CD4-positive, CD25-positive, alpha-beta regulatory T cell (primary cell): Measurements from ENCODE around the gene PRR12. TPM values are rescaled to one million over a fixed set of nuclear protein-coding genes. Genes with fewer than 3 reads are reported as not detected.

Source experiments
- ATAC-seq, 2 donors: fragments of 150-1000 bp; cut with Tn5 transposase; one replicate each; pipeline ENCODE4 v1.10.0; 2021; ENCODE audit warnings: low read depth in 2 of 2, moderate number of reproducible peaks in 2 of 2, moderate library complexity in 1 of 2
- DNase-seq, 3 donors: peaks; one replicate each; pipeline versions ENCODE4 v3.0.0 to v3.0.0-alpha.2; 2012 to 2022; ENCODE audit warnings: mixed read lengths in 1 of 3
- H3K27ac ChIP-seq: one replicate; pipeline ENCODE4 v1.7.0; 2013; ENCODE audit warnings: mild to moderate bottlenecking, low read length; ENCODE audit not compliant: insufficient read depth, poor library complexity, severe bottlenecking
- H3K27me3 ChIP-seq: one replicate; pipeline ENCODE4 v1.7.0; 2013; ENCODE audit warnings: low read length; ENCODE audit not compliant: control insufficient read depth, insufficient read depth
- H3K36me3 ChIP-seq: one replicate; pipeline ENCODE4 v1.7.0; 2013; ENCODE audit warnings: mild to moderate bottlenecking, low read length, moderate library complexity; ENCODE audit not compliant: control insufficient read depth, insufficient read depth
- H3K4me1 ChIP-seq: 2 replicates; pipeline ENCODE4 v1.7.0; 2013; ENCODE audit warnings: mild to moderate bottlenecking, low read length; ENCODE audit not compliant: insufficient read depth, control insufficient read depth, poor library complexity, severe bottlenecking
- H3K4me3 ChIP-seq: one replicate; pipeline ENCODE4 v1.7.0; 2013; ENCODE audit warnings: low read depth, mild to moderate bottlenecking, low read length, moderate library complexity
- H3K9me3 ChIP-seq, 2 experiments: 1 replicate in 1 of 2; 2 replicates in 1 of 2; pipeline ENCODE4 v1.7.0; 2013; ENCODE audit warnings: low read length in 2 of 2, mild to moderate bottlenecking in 1 of 2, moderate library complexity in 1 of 2; ENCODE audit not compliant: control insufficient read depth in 2 of 2
- H3K27ac Mint-ChIP-seq, 3 donors: one replicate each; pipeline ENCODE4 v1.8.0; 2020 to 2022; ENCODE audit warnings: mild to moderate bottlenecking in 3 of 3, mixed read lengths in 3 of 3, moderate library complexity in 2 of 3
- H3K27me3 Mint-ChIP-seq: one replicate; pipeline ENCODE4 v1.8.0; 2022; ENCODE audit warnings: mild to moderate bottlenecking, mixed read lengths
- H3K36me3 Mint-ChIP-seq: one replicate; pipeline ENCODE4 v1.8.0; 2020; ENCODE audit warnings: mixed read lengths
- H3K4me1 Mint-ChIP-seq, 4 donors: one replicate each; pipeline ENCODE4 v1.8.0; 2020 to 2022; ENCODE audit warnings: mixed read lengths in 4 of 4, mild to moderate bottlenecking in 1 of 4
- H3K4me3 Mint-ChIP-seq, 4 donors: one replicate each; pipeline ENCODE4 v1.8.0; 2020 to 2022; ENCODE audit warnings: mild to moderate bottlenecking in 4 of 4, mixed read lengths in 4 of 4, moderate library complexity in 3 of 4
- H3K9me3 Mint-ChIP-seq, 7 donors: one replicate each; pipeline ENCODE4 v1.8.0; 2020 to 2022; ENCODE audit warnings: mixed read lengths in 7 of 7, mild to moderate bottlenecking in 3 of 7, moderate library complexity in 2 of 7
- polyA plus RNA-seq, 4 donors: library from polyadenylated mRNA; unstranded; fragments of 300-500 nt; fragmentation: Illumina TruSeq; gene quantifications; one replicate each; pipeline ENCODE4 v1.2.3, GENCODE V29; 2021
- total RNA-seq: library from RNA; stranded (reverse); gene quantifications from one replicate; pipeline ENCODE4 v1.2.3, GENCODE V29; 2022

PRR12 gene
- total and polyA plus RNA-seq, 5 donors from 2014 or later = 0.05 to 50.2 (median 0.17) TPM

- Mint-ChIP-seq H3K36me3 (peaks cover 18% of the 10 kb centered on the region), H3K4me1 (peaks cover 35 to 95% (median 64%) of the 10 kb centered on the region in 4 donors), H3K9me3 (no peaks in the 10 kb centered on the region), H3K4me3 (peak overlapping the region; percentile 55 to 79 (median 71)), H3K27me3 (no peaks in the 10 kb centered on the region), H3K27ac (peak overlapping the region; percentile 96 to 97 (median 96))
- Histone ChIP-seq H3K27ac (peak overlapping the region; percentile 79), H3K9me3 (no peaks in the 10 kb centered on the region), H3K4me1 (peaks cover 96% of the 10 kb centered on the region), H3K36me3 (no peaks in the 10 kb centered on the region), H3K4me3 (peak overlapping the region; percentile 29), H3K27me3 (no peaks in the 10 kb centered on the region)
- DNase-seq (no peak), ATAC-seq (no peak)
Observed at GRCh38 chr19:49565261-49565660, 25.7 kb upstream of the PRR12 start.

DNA sequence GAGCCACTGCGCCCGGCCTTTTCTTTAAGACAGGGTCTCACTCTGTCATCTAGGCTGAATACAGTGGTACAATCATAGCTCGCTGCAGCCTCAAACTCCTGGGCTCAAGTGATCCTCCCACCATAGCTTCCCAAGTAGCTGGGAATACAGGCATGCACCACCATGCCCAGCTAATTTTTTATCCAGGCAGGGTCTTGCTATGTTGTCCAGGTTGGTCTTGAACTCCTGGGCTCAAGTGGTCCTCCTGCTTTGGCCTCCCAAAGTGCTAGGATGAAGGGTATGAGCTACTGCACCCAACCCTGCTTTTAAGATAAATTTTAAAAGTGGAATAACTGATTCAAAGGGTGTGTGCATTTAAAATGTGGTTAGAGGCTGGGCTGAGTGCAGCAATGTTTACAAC lies 24.7 kb upstream of the PRR12 start:
- H3K4me3 ChIP-seq = peak overlapping the region; percentile 62
- H3K9me3 Mint-ChIP-seq = no peaks in the 10 kb centered on the region
- peak overlapping the region; percentile 47 for H3K27ac ChIP-seq
- DNase-seq (peak in 1 of 3 donors; percentile 60), ATAC-seq (no peak)
- H3K36me3 ChIP-seq = no peaks in the 10 kb centered on the region
- peak overlapping the region; percentile 89 to 96 (median 96) for H3K27ac Mint-ChIP-seq
- H3K4me3 Mint-ChIP-seq = peak overlapping the region; percentile 49 to 74 (median 71)
- no peaks in the 10 kb centered on the region for H3K9me3 ChIP-seq
- H3K4me1 Mint-ChIP-seq = peaks cover 33 to 93% (median 63%) of the 10 kb centered on the region in 4 donors
- peaks cover 96% of the 10 kb centered on the region for H3K4me1 ChIP-seq
- no peaks in the 10 kb centered on the region for H3K27me3 ChIP-seq
- no peaks in the 10 kb centered on the region for H3K27me3 Mint-ChIP-seq
- peaks cover 14% of the 10 kb centered on the region for H3K36me3 Mint-ChIP-seq

DNA sequence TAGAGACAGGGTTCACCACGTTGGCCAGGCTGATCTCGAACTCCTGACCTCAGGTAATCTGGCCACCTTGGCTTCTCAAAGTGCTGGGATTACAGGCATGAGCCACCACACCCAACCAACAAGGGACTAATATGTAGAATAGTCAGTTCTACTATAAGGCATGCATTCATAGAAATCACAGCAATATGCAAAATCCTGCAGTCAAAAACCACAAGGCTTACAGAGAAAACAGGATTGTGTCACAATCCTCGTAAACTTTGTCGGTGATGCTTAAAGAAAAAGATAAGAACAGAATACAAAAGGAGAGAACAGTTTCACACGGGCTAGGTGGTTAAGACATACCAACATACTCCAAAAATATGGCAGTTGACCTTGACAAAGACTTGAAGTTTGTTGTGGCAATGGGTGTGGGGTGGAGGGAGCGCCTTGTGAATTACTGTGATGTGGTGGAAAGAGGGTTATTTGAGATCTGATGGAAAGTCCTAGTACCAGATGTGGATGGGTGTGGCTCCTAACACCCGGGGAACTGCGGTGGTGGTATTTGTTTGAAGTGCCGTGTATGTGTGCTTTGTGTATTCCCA lies 23.0 kb upstream of the PRR12 start:
- Histone ChIP-seq H3K4me1 (peaks cover 82% of the 10 kb centered on the region), H3K4me3 (peak overlapping the region; percentile 60), H3K36me3 (peaks cover under 1% of the 10 kb centered on the region), H3K27me3 (no peaks in the 10 kb centered on the region), H3K27ac (peak overlapping the region; percentile 81), H3K9me3 (no peaks in the 10 kb centered on the region)
- Mint-ChIP-seq H3K4me1 (peaks cover 28 to 80% (median 57%) of the 10 kb centered on the region in 4 donors), H3K9me3 (no peaks in the 10 kb centered on the region), H3K27me3 (no peaks in the 10 kb centered on the region), H3K27ac (peak overlapping the region; percentile 83 to 96 (median 95)), H3K36me3 (peaks cover 14% of the 10 kb centered on the region), H3K4me3 (peak overlapping the region; percentile 74 to 83 (median 80))
- DNase-seq (peak; percentile 58 to 94 (median 85)), ATAC-seq (peak; percentile 36 to 47)

- H3K4me1 ChIP-seq = peaks cover 59% of the 10 kb centered on the region
- ATAC-seq = peak; percentile 54 to 57
Observed at GRCh38 chr19:49570138-49570856, 20.7 kb upstream of the PRR12 start.

GRCh38 chr19:49570997-49571676 lies 19.8 kb upstream of the PRR12 start:
- H3K36me3 Mint-ChIP-seq = peaks cover 11% of the 10 kb centered on the region
- no peaks in the 10 kb centered on the region for H3K9me3 Mint-ChIP-seq
- ATAC-seq = no peak
- Histone ChIP-seq H3K4me3 (no peak overlapping the region), H3K9me3 (no peaks in the 10 kb centered on the region), H3K27ac (peak overlapping the region; percentile 33), H3K27me3 (no peaks in the 10 kb centered on the region), H3K36me3 (peaks cover 23% of the 10 kb centered on the region), H3K4me1 (peaks cover 50% of the 10 kb centered on the region)
- H3K4me1 Mint-ChIP-seq = peaks cover 22 to 61% (median 39%) of the 10 kb centered on the region in 4 donors
- H3K27ac Mint-ChIP-seq = peak overlapping the region; percentile 45 to 87 (median 83)
- peak in 2 of 3 donors; percentile 49 to 73 for DNase-seq
- H3K27me3 Mint-ChIP-seq = no peaks in the 10 kb centered on the region
- peak overlapping the region in 3 of 4 donors; percentile 30 to 77 (median 65) for H3K4me3 Mint-ChIP-seq

More at GRCh38 chr19:49570138-49570856, 20.7 kb upstream of the PRR12 start:
- Mint-ChIP-seq H3K36me3 (peaks cover 12% of the 10 kb centered on the region), H3K27ac (peak overlapping the region; percentile 90 to 95 (median 92)), H3K4me1 (peaks cover 22 to 68% (median 44%) of the 10 kb centered on the region in 4 donors), H3K27me3 (no peaks in the 10 kb centered on the region), H3K9me3 (no peaks in the 10 kb centered on the region), H3K4me3 (peak overlapping the region; percentile 74 to 86 (median 76))
- H3K4me3 ChIP-seq = peak overlapping the region; percentile 37
- H3K36me3 ChIP-seq = peaks cover 16% of the 10 kb centered on the region
- H3K27ac ChIP-seq = peak overlapping the region; percentile 81
- peak; percentile 68 to 92 (median 86) for DNase-seq
- H3K9me3 ChIP-seq = no peaks in the 10 kb centered on the region
- H3K27me3 ChIP-seq = no peaks in the 10 kb centered on the region

DNA sequence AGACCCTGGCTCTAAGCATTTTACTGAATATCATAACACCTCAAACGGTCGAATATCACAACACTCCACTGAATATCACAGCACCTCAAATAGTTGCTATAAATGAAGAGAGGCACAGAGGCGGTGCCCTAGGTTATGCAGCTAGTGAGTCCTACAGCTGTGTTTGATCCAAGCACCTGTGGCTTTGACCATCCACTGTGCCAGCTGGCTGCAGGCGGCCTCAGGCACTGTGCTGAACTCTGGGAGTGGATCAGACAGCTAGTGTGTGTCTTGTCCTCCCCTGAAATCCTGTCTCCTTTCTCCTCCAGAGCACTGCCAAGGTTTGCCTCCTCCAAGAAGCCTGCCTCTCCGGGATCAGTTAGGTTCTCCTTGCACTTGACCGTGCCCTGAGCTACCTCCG lies 18.0 kb upstream of the PRR12 start:
- Histone ChIP-seq H3K27ac (no peak overlapping the region), H3K4me1 (peaks cover 38% of the 10 kb centered on the region), H3K36me3 (peaks cover 30% of the 10 kb centered on the region), H3K9me3 (no peaks in the 10 kb centered on the region), H3K27me3 (no peaks in the 10 kb centered on the region), H3K4me3 (no peak overlapping the region)
- Mint-ChIP-seq H3K4me3 (no peak overlapping the region), H3K4me1 (peaks cover 19 to 57% (median 34%) of the 10 kb centered on the region in 4 donors), H3K9me3 (no peaks in the 10 kb centered on the region), H3K27me3 (no peaks in the 10 kb centered on the region), H3K36me3 (peaks cover 17% of the 10 kb centered on the region), H3K27ac (peak overlapping the region; percentile 32 to 62 (median 47))
- no peak for DNase-seq
- ATAC-seq = no peak

DNA sequence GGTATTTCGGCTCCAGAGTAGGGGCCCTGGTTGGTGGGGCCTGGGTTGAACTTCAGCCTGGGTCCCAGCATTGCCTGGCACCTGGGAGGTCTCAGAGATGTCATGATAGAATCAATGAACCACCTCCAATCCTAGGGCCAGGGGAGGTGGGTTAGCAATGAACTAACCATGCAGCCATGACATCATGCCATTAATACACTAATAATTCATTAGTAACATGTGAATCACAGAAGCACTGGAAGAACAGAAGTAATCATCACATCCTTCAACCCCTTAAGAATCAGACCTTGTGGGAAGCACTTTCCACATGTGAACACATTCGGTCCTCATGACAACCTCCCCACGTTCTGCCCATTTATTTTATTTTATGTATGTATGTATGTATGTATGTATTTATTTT lies 17.6 kb upstream of the PRR12 start:
- Histone ChIP-seq H3K27ac (no peak overlapping the region), H3K4me1 (peaks cover 34% of the 10 kb centered on the region), H3K4me3 (no peak overlapping the region), H3K36me3 (peaks cover 33% of the 10 kb centered on the region), H3K9me3 (no peaks in the 10 kb centered on the region), H3K27me3 (no peaks in the 10 kb centered on the region)
- Mint-ChIP-seq H3K27ac (peak overlapping the region in 2 of 3 donors; percentile 47 to 62), H3K4me1 (peaks cover 15 to 57% (median 33%) of the 10 kb centered on the region in 4 donors), H3K4me3 (no peak overlapping the region), H3K36me3 (peaks cover 17% of the 10 kb centered on the region), H3K9me3 (no peaks in the 10 kb centered on the region), H3K27me3 (no peaks in the 10 kb centered on the region)
- DNase-seq = no peak
- no peak for ATAC-seq
